ENCODE measurements around the gene GRIK3.

GRIK3 gene

DNA sequence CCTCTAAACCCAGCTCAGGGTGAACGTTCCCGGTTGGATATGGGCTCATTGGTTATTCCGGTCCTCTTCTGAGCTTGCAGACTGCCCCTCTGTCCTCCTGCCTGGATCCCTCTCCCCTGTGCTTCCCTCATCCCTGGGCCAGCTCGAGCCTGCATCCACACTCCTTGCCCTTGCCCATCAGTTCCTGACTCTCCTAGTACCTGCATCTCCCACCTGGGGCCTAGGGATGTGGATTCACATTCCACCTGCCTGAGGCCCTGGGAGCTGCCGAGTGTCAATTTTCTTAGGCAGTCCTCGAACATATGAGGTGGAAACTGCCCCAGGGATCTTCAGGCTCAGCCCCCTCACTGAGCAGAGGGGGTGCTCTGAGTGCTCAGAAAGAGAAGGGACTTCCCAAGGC lies 252.2 kb downstream of the GRIK3 start:
- no peak overlapping the region for H3K27ac ChIP-seq (ENCODE audit: low read depth, low read length)
- H3K4me2 ChIP-seq (ENCODE audit: low read length): no peak overlapping the region
- no peaks in the 10 kb centered on the region for H3F3A ChIP-seq (ENCODE audit: control insufficient read depth, insufficient read depth)
- H4K20me1 ChIP-seq (ENCODE audit: control insufficient read depth, insufficient read depth, low read depth, low read length): no peaks in the 10 kb centered on the region
- H3K4me1 ChIP-seq (ENCODE audit: control insufficient read depth, low read length): no peaks in the 10 kb centered on the region
- peaks cover 8% of the 10 kb centered on the region; the same call in 1 of the 2 replicates for H3K27me3 ChIP-seq (ENCODE audit: control insufficient read depth, low read length)
- H3K79me2 ChIP-seq (ENCODE audit: control insufficient read depth, low read length): no peaks in the 10 kb centered on the region
- TF ChIP-seq, protein P1, sequence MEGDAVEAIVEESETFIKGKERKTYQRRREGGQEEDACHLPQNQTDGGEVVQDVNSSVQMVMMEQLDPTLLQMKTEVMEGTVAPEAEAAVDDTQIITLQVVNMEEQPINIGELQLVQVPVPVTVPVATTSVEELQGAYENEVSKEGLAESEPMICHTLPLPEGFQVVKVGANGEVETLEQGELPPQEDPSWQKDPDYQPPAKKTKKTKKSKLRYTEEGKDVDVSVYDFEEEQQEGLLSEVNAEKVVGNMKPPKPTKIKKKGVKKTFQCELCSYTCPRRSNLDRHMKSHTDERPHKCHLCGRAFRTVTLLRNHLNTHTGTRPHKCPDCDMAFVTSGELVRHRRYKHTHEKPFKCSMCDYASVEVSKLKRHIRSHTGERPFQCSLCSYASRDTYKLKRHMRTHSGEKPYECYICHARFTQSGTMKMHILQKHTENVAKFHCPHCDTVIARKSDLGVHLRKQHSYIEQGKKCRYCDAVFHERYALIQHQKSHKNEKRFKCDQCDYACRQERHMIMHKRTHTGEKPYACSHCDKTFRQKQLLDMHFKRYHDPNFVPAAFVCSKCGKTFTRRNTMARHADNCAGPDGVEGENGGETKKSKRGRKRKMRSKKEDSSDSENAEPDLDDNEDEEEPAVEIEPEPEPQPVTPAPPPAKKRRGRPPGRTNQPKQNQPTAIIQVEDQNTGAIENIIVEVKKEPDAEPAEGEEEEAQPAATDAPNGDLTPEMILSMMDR (IDR thresholded peaks at IDR 0.05; ENCODE audit: low read depth, low read length, poor library complexity, severe bottlenecking): no peak
- no peak for TF ChIP-seq EZH2phosphoT487 (IDR thresholded peaks at IDR 0.05; ENCODE audit: borderline replicate concordance, low read length)
- H3K9me2 ChIP-seq (replicated peaks; ENCODE audit: control insufficient read depth, low read length): no peaks in the 10 kb centered on the region
- no peaks in the 10 kb centered on the region for H3K36me3 ChIP-seq (ENCODE audit: control insufficient read depth, low read length)
- H3K9me3 ChIP-seq (ENCODE audit: control insufficient read depth, insufficient read depth, low read length): no peaks in the 10 kb centered on the region
- no peak overlapping the region for H3K4me3 ChIP-seq (ENCODE audit: low read length)

DNA sequence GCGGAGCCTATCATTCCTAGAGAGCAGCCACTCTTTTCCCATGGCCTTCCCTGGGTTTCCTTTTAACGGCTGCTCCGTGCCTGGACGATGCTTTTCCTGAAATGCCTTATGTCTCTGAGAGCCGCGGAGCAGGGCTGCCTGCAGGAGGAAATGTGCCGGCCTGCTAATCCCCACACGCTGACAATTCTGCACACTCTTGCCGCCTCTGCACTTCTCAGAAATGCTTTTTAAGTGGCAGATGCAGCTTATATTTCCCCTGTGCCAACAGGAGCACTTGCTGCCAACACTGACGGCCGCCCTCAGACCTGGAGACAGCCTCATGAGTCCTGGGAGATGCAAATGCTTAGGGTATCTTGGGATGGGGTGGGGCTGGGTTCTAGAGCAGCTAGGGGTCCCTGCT lies 253.2 kb downstream of the GRIK3 start:
- Histone ChIP-seq H3K4me3 (ENCODE audit: low read length) (no peak overlapping the region), H3K27me3 (ENCODE audit: control insufficient read depth, low read length) (peaks cover 8% of the 10 kb centered on the region; the same call in 1 of the 2 replicates)

DNA sequence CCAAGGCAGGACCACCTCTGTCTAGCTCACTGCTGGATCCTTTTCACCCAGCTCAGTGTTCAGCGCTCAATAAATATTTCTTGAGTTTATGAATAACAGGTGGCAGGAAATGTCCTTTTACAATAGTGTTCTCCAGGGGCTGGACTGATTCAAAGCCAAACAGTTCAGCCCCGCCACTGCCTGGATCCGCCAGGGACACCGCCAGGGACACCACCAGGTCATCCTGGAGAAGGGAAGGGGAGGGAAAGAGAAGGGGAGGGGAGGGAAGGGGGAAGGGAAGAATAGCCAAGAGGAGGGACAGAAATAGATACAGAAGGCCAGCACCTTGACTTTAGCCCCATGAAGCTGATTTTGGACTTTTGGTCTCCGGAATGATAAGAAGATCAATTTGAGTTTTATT lies 255.6 kb downstream of the GRIK3 start:
- TF ChIP-seq, protein P1 (IDR thresholded peaks at IDR 0.05; ENCODE audit: low read depth, low read length, poor library complexity, severe bottlenecking): no peak
- no peak for TF ChIP-seq EZH2phosphoT487 (IDR thresholded peaks at IDR 0.05; ENCODE audit: borderline replicate concordance, low read length)
- Histone ChIP-seq H3K27ac (ENCODE audit: low read depth, low read length) (no peak overlapping the region), H3K4me3 (ENCODE audit: low read length) (no peak overlapping the region), H3F3A (ENCODE audit: control insufficient read depth, insufficient read depth) (no peaks in the 10 kb centered on the region), H3K4me2 (ENCODE audit: low read length) (no peak overlapping the region), H3K36me3 (ENCODE audit: control insufficient read depth, low read length) (no peaks in the 10 kb centered on the region), H3K9me2 (replicated peaks; ENCODE audit: control insufficient read depth, low read length) (no peaks in the 10 kb centered on the region), H3K27me3 (ENCODE audit: control insufficient read depth, low read length) (peaks cover 8% of the 10 kb centered on the region; the same call in 1 of the 2 replicates), H4K20me1 (ENCODE audit: control insufficient read depth, insufficient read depth, low read depth, low read length) (no peaks in the 10 kb centered on the region), H3K79me2 (ENCODE audit: control insufficient read depth, low read length) (no peaks in the 10 kb centered on the region), H3K9me3 (ENCODE audit: control insufficient read depth, insufficient read depth, low read length) (no peaks in the 10 kb centered on the region), H3K4me1 (ENCODE audit: control insufficient read depth, low read length) (no peaks in the 10 kb centered on the region)

More for the DNA sequence above, 253.2 kb downstream of the GRIK3 start:
- Histone ChIP-seq H3K9me2 (replicated peaks; ENCODE audit: control insufficient read depth, low read length) (no peaks in the 10 kb centered on the region), H4K20me1 (ENCODE audit: control insufficient read depth, insufficient read depth, low read depth, low read length) (no peaks in the 10 kb centered on the region), H3K9me3 (ENCODE audit: control insufficient read depth, insufficient read depth, low read length) (no peaks in the 10 kb centered on the region), H3K36me3 (ENCODE audit: control insufficient read depth, low read length) (no peaks in the 10 kb centered on the region), H3F3A (ENCODE audit: control insufficient read depth, insufficient read depth) (no peaks in the 10 kb centered on the region), H3K79me2 (ENCODE audit: control insufficient read depth, low read length) (no peaks in the 10 kb centered on the region), H3K27ac (ENCODE audit: low read depth, low read length) (no peak overlapping the region), H3K4me2 (ENCODE audit: low read length) (no peak overlapping the region), H3K4me1 (ENCODE audit: control insufficient read depth, low read length) (no peaks in the 10 kb centered on the region)
- TF ChIP-seq, protein P1 (IDR thresholded peaks at IDR 0.05; ENCODE audit: low read depth, low read length, poor library complexity, severe bottlenecking): no peak
- TF ChIP-seq EZH2phosphoT487 (IDR thresholded peaks at IDR 0.05; ENCODE audit: borderline replicate concordance, low read length): no peak

All from DOHH2 (cell line).